ENCODE results near the gene C1orf105.

Gene C1orf105

DNA sequence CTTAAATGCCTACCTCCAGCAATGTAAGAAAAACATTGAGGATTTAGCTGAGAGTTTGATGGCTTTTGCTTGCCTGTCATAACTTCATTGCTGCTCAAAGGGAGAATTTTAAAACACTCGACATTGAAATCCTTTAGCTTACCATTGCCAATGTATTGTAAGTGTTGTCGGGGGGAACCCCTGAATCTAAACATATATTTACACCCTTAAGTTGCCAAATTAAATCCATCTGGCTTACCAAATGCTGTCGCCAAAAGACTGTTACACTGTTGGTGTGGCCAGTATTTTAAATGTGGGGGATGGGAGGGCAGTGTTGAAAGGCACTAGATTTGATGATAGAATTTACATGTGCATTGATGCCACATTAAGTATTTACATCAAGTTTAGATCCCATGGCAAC is 24.9 kb upstream of the C1orf105 start:
- no peak overlapping the region for H3K27ac ChIP-seq
- TF ChIP-seq, protein P1, sequence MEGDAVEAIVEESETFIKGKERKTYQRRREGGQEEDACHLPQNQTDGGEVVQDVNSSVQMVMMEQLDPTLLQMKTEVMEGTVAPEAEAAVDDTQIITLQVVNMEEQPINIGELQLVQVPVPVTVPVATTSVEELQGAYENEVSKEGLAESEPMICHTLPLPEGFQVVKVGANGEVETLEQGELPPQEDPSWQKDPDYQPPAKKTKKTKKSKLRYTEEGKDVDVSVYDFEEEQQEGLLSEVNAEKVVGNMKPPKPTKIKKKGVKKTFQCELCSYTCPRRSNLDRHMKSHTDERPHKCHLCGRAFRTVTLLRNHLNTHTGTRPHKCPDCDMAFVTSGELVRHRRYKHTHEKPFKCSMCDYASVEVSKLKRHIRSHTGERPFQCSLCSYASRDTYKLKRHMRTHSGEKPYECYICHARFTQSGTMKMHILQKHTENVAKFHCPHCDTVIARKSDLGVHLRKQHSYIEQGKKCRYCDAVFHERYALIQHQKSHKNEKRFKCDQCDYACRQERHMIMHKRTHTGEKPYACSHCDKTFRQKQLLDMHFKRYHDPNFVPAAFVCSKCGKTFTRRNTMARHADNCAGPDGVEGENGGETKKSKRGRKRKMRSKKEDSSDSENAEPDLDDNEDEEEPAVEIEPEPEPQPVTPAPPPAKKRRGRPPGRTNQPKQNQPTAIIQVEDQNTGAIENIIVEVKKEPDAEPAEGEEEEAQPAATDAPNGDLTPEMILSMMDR (conservative IDR thresholded peaks at IDR 0.05), result no peak
- no peak for TF ChIP-seq ZFX (IDR thresholded peaks at IDR 0.05)

DNA sequence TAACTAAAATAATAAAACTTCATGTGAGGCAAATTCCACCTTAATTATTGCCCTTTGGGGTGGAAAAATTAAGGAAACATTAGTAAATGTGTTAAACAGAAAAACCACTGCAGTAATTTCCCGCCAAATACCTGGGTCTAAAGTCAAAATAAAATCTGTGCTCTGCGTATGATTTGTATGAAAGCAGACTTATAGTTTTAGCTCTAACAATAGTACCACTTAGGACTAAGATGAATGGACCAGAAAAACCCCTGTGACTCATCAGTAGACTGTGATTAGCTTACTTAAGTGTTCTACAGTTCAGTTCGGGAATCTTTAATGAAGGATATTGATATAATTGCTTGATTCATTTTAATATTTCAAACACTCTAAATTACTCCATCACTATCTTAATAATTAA is 23.3 kb upstream of the C1orf105 start:
- TF ChIP-seq ZFX (IDR thresholded peaks at IDR 0.05), result no peak
- TF ChIP-seq, protein P1 (conservative IDR thresholded peaks at IDR 0.05), result no peak
- H3K27ac ChIP-seq, result no peak overlapping the region

DNA sequence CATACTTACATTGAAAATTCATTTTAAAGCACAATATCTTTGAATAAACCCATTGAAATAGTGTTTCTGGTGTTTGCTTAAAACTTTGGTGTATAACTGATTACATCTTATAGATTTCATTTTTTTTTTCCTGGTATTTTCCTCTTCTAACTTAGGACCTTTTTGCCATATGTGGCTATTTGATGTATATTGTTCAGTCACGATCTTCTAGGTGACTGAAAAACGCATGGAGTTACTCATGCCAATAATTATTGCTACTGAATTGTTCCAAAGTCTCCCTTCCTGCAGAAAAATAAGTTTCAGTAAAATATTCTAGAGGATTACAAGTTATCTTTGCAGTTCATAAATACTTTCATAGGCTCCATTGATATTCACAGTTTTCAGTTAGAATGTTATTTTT is 22.9 kb upstream of the C1orf105 start:
- H3K27ac ChIP-seq, result no peak overlapping the region
- no peak for TF ChIP-seq ZFX (IDR thresholded peaks at IDR 0.05)
- TF ChIP-seq, protein P1 (conservative IDR thresholded peaks at IDR 0.05), result no peak

DNA sequence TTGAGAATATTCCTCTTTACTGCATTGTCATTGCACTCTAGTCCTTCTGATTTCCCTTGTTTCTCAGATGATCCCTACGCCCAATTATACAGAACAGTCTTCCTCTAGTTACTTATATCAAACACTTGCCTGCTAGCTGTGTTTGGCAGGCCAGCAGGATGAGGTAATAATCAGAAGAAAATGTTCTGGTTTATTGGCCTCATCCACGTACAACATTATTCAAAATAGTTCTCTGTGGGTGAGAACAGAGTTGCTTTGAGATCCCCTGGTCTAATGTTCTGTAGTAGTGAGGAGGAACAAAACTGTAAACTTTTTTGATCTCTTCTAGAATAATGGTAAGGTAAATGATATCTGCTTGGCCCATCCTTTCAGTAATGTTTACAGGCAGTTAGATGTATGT is 22.3 kb upstream of the C1orf105 start:
- TF ChIP-seq, protein P1 (conservative IDR thresholded peaks at IDR 0.05), result no peak
- no peak for TF ChIP-seq ZFX (IDR thresholded peaks at IDR 0.05)
- H3K27ac ChIP-seq, result no peak overlapping the region

DNA sequence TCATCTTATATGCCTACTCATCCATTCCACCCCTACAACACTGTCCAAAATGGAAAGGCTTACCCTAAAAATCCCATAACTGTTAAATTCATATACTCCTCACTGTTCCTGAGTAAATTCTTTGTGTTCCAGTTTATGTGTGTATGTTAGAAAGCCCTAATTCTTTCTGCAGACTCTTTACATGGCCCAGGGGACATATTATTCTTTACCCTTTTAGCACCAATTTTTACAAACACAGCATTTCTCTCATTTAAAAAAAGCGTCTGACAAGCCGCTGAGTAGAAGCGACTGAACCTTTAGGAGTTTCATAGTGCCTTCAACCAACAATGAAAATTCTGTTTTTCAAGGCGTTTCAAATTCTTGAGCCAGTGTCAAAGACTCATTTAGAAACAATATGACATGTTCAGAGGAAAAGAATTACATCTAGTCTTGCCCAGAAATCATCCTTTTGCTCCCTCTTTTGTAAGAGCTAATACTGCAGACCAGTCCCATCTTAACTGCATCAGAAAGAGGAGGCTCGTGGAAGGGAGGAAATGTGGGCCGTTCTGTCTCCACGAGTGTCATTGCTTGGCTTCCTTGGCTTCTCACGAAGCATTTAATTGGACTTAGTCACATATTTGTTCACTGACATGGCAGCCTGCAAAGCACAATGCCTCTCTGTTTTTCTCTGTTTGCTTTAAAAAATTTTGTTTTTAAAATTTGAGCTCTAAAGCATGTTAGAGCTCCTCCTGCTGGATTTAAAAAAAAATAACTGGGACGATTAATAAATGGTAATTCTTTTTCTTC is 21.3 kb upstream of the C1orf105 start:
- TF ChIP-seq, protein P1 (conservative IDR thresholded peaks at IDR 0.05), result peak; percentile 90
- TF ChIP-seq ZFX (IDR thresholded peaks at IDR 0.05), result no peak
- H3K27ac ChIP-seq, result peak overlapping the region; percentile 50; the same call in 1 of the 2 replicates

DNA sequence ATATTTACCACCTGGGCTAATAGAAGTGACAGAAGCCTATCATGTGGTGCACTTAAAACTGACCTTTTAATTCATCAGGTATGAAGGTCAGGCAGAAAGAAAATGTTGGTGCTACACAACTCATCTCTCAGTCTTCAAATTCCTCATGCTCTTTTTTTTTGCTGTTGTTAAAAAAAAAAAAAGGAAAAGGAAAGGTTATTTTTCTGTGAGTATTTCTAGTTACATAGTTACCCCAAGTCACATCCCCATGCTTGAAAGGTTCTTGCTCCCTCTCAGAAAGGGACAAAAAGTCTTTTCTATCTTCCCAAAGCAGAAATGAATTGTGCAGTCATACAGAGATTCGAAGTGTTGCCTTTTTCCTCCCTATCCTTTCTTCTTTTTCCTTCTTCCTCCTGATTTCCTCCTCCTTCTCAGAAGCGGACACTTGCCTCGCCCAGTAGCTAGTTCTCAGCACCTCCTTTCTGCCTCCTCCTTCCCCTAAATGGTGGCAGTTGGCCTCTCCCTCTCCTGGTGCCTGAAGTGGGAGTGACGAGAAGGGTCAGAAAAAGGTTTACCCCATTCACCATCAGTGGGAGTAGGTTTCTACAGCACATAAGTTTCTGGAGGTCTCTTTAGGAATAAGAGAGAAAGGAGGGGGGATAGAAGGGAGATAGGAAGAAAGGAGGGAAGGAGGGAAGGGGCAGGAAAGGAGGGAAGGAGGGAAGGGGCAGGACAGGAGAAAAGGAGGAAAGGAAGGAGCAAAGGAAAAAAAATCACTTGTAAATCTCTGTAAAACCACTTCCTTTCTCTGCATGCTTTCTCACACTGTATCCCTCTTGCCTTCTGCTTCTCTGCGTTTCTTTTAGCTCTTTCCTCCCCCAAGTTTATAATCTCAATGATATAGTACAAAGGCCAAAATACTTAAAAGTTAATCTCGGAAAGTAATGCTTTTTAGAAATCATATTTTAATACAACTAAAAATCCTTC is 20.4 kb upstream of the C1orf105 start:
- TF ChIP-seq, protein P1 (conservative IDR thresholded peaks at IDR 0.05), result peak; percentile 72
- no peak for TF ChIP-seq ZFX (IDR thresholded peaks at IDR 0.05)
- H3K27ac ChIP-seq, result no peak overlapping the region

DNA sequence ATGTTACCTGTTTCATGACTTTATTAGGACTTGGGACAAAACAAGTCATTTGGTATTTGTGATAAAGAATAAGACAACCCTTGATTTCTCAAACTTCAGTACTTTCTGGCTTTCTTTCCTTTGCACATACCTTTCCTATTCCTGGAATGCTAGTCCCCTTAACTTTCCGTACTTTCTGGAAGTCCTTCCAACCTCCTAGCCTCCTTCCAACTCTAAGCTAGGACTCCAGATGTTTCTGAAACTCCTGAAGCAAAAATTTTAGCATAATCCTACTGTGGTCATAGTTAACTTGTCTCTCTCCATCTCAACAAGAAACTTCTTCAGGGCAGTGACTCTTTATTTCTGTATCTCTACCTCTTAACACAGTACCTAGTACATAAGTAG is 19.8 kb upstream of the C1orf105 start:
- no peak overlapping the region for H3K27ac ChIP-seq

More for the DNA sequence above, 19.8 kb upstream of the C1orf105 start:
- TF ChIP-seq, protein P1 (conservative IDR thresholded peaks at IDR 0.05), result no peak
- TF ChIP-seq ZFX (IDR thresholded peaks at IDR 0.05), result no peak
